K562 (cell line): ENCODE measurements around the gene CUTA. TPM values are rescaled to one million over a fixed set of nuclear protein-coding genes. Genes with fewer than 3 reads are reported as not detected.

ENCODE experiments used
- ATAC-seq: fragments of 200-7000 bp; cut with Tn5 transposase; 3 replicates; pipeline ENCODE4 v1.9.1; 2020; ENCODE audit warnings: moderate library complexity
- BruUV-seq: library from RNA; stranded (reverse); fragments of 400-500 nt; replicated peaks from 2 replicates; lab custom pipeline; 2021; lab: Mats Ljungman, UMichigan
- CTCF ChIA-PET: fragments of 300-600 bp; formaldehyde crosslinking; extraction: SDS; loops from one replicate; lab custom pipeline; 2021; ENCODE audit warnings: low intra/inter-chr PET ratio; lab: Yijun Ruan, JAX
- POLR2A ChIA-PET: fragments of 300-600, 350-650 bp; sonication (Branson Sonifier 250); formaldehyde crosslinking; extraction: SDS; loops from one replicate; lab custom pipeline; 2021; ENCODE audit warnings: antibody characterized with exemption, inconsistent platforms; lab: Yijun Ruan, JAX
- DNase-seq, 4 experiments: peaks; one replicate each; pipeline versions ENCODE4 v3.0.0 to v3.0.0-alpha.2; 2011 to 2018; ENCODE audit warnings: low spot score in 3 of 4, mixed read lengths in 3 of 4; ENCODE audit errors: extremely low read depth in 1 of 4
- FAIRE-seq: peaks from 2 replicates; lab custom pipeline; 2011; peaks lifted over from hg19 to GRCh38; lab: Jason Lieb, UNC
- H2AFZ ChIP-seq: 2 replicates; pipeline ENCODE4 v1.6.0; 2011; ENCODE audit warnings: low read depth, low read length, control low read depth, inconsistent platforms
- H3K27ac ChIP-seq: fragments of 200-600 bp; 3 replicates; pipeline ENCODE4 v1.8.0; 2011; ENCODE audit warnings: low read depth, mild to moderate bottlenecking, control low read depth, inconsistent platforms, low read length, moderate library complexity, mixed read lengths; ENCODE audit errors: extremely low read depth
- H3K27me3 ChIP-seq, 2 experiments: fragments of 300-600 bp in 1 of 2; 2 replicates in 1 of 2; 3 replicates in 1 of 2; pipeline versions ENCODE4 v1.6.0 to v1.8.0; 2011; ENCODE audit warnings: inconsistent platforms in 2 of 2, low read length in 2 of 2, mild to moderate bottlenecking in 1 of 2, mixed read lengths in 1 of 2, moderate library complexity in 1 of 2; ENCODE audit not compliant: control insufficient read depth in 2 of 2, insufficient read depth in 2 of 2
- H3K36me3 ChIP-seq: fragments of 300-600 bp; 3 replicates; pipeline ENCODE4 v1.8.0; 2011; ENCODE audit warnings: mild to moderate bottlenecking, low read length, inconsistent platforms; ENCODE audit not compliant: control insufficient read depth, insufficient read depth
- H3K4me1 ChIP-seq, 2 experiments: fragments of 200-600 bp in 1 of 2; replicated peaks in 1 of 2; 2 replicates in 1 of 2; 3 replicates in 1 of 2; pipeline versions ENCODE4 v1.5.1 to v1.8.0; 2011; ENCODE audit warnings: inconsistent platforms in 2 of 2, low read length in 2 of 2, mild to moderate bottlenecking in 1 of 2, mixed read lengths in 1 of 2, moderate library complexity in 1 of 2; ENCODE audit not compliant: control insufficient read depth in 2 of 2, insufficient read depth in 2 of 2
- H3K4me2 ChIP-seq: 2 replicates; pipeline ENCODE4 v1.6.1; 2011; ENCODE audit warnings: low read length, control low read depth, inconsistent platforms, mixed read lengths; ENCODE audit not compliant: insufficient read depth
- H3K4me3 ChIP-seq: fragments of 200-600 bp; sonication (generic), shearing (Covaris generic); 2 replicates; pipeline ENCODE4 v1.5.1; 2016; ENCODE audit warnings: control low read depth, inconsistent platforms
- H3K79me2 ChIP-seq: fragments of 200-600 bp; 3 replicates; pipeline ENCODE4 v1.8.0; 2011; ENCODE audit warnings: low read length, inconsistent platforms; ENCODE audit not compliant: control insufficient read depth, insufficient read depth
- H3K9ac ChIP-seq, 2 experiments: 2 replicates each; pipeline versions ENCODE4 v1.6.0 to v1.6.1; 2011; ENCODE audit warnings: low read depth in 2 of 2, low read length in 2 of 2, control low read depth in 1 of 2, inconsistent platforms in 1 of 2, mild to moderate bottlenecking in 1 of 2, mixed read lengths in 1 of 2; ENCODE audit not compliant: insufficient read depth in 1 of 2
- H3K9me1 ChIP-seq: one replicate; pipeline ENCODE4 v1.6.0; 2011; ENCODE audit warnings: inconsistent platforms, mild to moderate bottlenecking, low read length, moderate library complexity; ENCODE audit not compliant: control insufficient read depth, insufficient read depth
- H3K9me3 ChIP-seq: replicated peaks from 2 replicates; pipeline ENCODE4 v1.5.1; 2011; ENCODE audit warnings: low read depth, low read length, inconsistent platforms; ENCODE audit not compliant: control insufficient read depth, insufficient read depth
- H4K20me1 ChIP-seq: replicated peaks from 2 replicates; pipeline ENCODE4 v1.6.1; 2011; ENCODE audit warnings: low read length, inconsistent platforms, mixed read lengths; ENCODE audit not compliant: control insufficient read depth, insufficient read depth
- POLR2G ChIP-seq: fragments of 200-400 bp; formaldehyde crosslinking; IDR thresholded peaks from 2 replicates; pipeline ENCODE4 v1.6.1; 2017; ENCODE audit warnings: low read depth, mild to moderate bottlenecking, antibody characterized with exemption, low read length, moderate library complexity
- RERE ChIP-seq: sonication (generic); formaldehyde crosslinking; IDR thresholded peaks from 2 replicates; pipeline ENCODE4 v1.8.0; 2023; ENCODE audit warnings: missing genetic modification reagents, mild to moderate bottlenecking, borderline replicate concordance
- WGBS: fragments of 100-300 bp; shearing (Covaris generic); methylation state at CpG from one replicate; pipeline ENCODE4 v1.1.6; 2016; ENCODE audit warnings: low coverage, mixed read lengths; ENCODE audit not compliant: insufficient coverage; ENCODE audit errors: missing lambda C conversion rate; 5-methylcytosine and 5-hydroxymethylcytosine counted together
- in situ Hi-C: fragments of 300-500 bp; cut with MboI; formaldehyde crosslinking; loops from 4 replicates; pipeline ENCODE4 v1.15.0; 2018; ENCODE audit warnings: inconsistent platforms, mixed read lengths
- intact Hi-C: fragments of 100-400 bp; cut with micrococcal nuclease; formaldehyde crosslinking; loops from 2 replicates; pipeline ENCODE4 v1.14.2; 2022
- polyA plus RNA-seq, 8 experiments: library from polyadenylated mRNA; depleted of rRNA in 4 of 8; stranded (reverse) in 5 of 8; unstranded in 3 of 8; fragments of >200 nt; fragmentation: Nextera tagmentation in 2 of 8; fragmentation: Illumina TruSeq in 1 of 8; extraction: Ambion mirVana in 2 of 8; extraction: Trizol in 1 of 8; gene quantifications; 2 replicates each; pipeline versions ENCODE4 v1.2.1 to v1.2.3, GENCODE V29; 2011 to 2014; ENCODE audit warnings: inconsistent platforms in 1 of 8, missing spikeins in 1 of 8
- total RNA-seq, 7 experiments: library from RNA; depleted of rRNA in 6 of 7; stranded (reverse); fragments of >200 nt in 6 of 7; fragmentation: Illumina TruSeq in 2 of 7; extraction: Trizol in 2 of 7; gene quantifications; 2 replicates each; pipeline versions ENCODE4 v1.2.1 to v1.2.3, GENCODE V29; 2011 to 2021; ENCODE audit warnings: low replicate concordance in 1 of 7

Gene CUTA
- total and polyA plus RNA-seq, 9 of the 15 experiments (the other 6 are each of a cell fraction or from before 2014, with no cell fraction given) = 166 to 682 (median 310) TPM

- Histone ChIP-seq H3K9me3 (no peaks in the 10 kb centered on the region), H3K9me1 (no peaks in the 10 kb centered on the region)
- FAIRE-seq (no peak), DNase-seq (no peak)
- TF ChIP-seq RERE (CRISPR knock-in tag) = no peak
- 0 out of 2 replicates have a peak, but pooled peaks have one; percentile 27 for TF ChIP-seq POLR2G
- TF ChIP-seq, all 486 proteins: peak for 1
- 91% methylated on average over 17 of the region's 18 CpGs for WGBS
- H3K4me2 ChIP-seq = no peak overlapping the region
- BruUV-seq = no TSS peak
- no peak for ATAC-seq
- no peaks in the 10 kb centered on the region for H3K27me3 ChIP-seq
- POLR2A ChIA-PET = interaction anchor here (0.5 to 3.3 kb wide), 4 partner anchors 10 to 172 kb away, joined by 3 to 13 read pairs (median 4); no protein-coding TSS in a partner anchor
- peaks cover 57% of the 10 kb centered on the region for H3K36me3 ChIP-seq
- intact Hi-C loops (no loop called here), in situ Hi-C loops (no loop called here)
- no peaks in the 10 kb centered on the region; the same call in 1 of the 2 replicates for H4K20me1 ChIP-seq
- no peaks in the 10 kb centered on the region for H3K79me2 ChIP-seq
- no peak overlapping the region for H3K27ac ChIP-seq
- peak overlapping the region in 1 of 2 experiments; percentile 43; a peak in 1 of 4 replicates for H3K9ac ChIP-seq
- no peak overlapping the region for H3K4me3 ChIP-seq
- H2AFZ ChIP-seq = no peak overlapping the region
- CTCF ChIA-PET = no interaction called here
- H3K4me1 ChIP-seq = peaks cover 23 to 36% of the 10 kb centered on the region in 2 experiments
Measured at GRCh38 chr6:33437666-33438065, 19.8 kb upstream of the CUTA start.
